GM18507 (cell line): Measurements from ENCODE around the gene CRYGC.
"Not testable (repeated sequence)": the region's sequence is repeated elsewhere in the genome, so short reads cannot be mapped to it uniquely, and the experiment has no call there.

Experiments
- DNase-seq: peaks from one replicate; pipeline ENCODE4 v3.0.0; 2011; ENCODE audit warnings: low read depth; ENCODE audit not compliant: insufficient read length; ENCODE audit errors: extremely low spot score
- FAIRE-seq: peaks from 2 replicates; lab custom pipeline; 2011; peaks lifted over from hg19 to GRCh38; lab: Jason Lieb, UNC

The CRYGC gene

GRCh38 chr2:208142240-208142924, 12.8 kb upstream of the CRYGC start:
- FAIRE-seq (no peak), DNase-seq (no peak)

- DNase-seq (no peak), FAIRE-seq (no peak)
Measured at GRCh38 chr2:208139447-208139846, 9.8 kb upstream of the CRYGC start.

- not testable (repeated sequence) for FAIRE-seq, DNase-seq
Measured at GRCh38 chr2:208138334-208138733, 8.7 kb upstream of the CRYGC start.

- no peak for DNase-seq
- no peak for FAIRE-seq
Measured at GRCh38 chr2:208136716-208137094, 7.1 kb upstream of the CRYGC start.

- no peak for FAIRE-seq
- no peak for DNase-seq
Measured at GRCh38 chr2:208135794-208136715, 6.4 kb upstream of the CRYGC start.

GRCh38 chr2:208134928-208135586, 5.4 kb upstream of the CRYGC start:
- FAIRE-seq (no peak), DNase-seq (no peak)

- FAIRE-seq, result no peak
- no peak for DNase-seq
Measured at GRCh38 chr2:208130712-208131110, 1.1 kb upstream of the CRYGC start.

GRCh38 chr2:208128136-208128535, 1.5 kb downstream of the CRYGC start:
- no peak for FAIRE-seq

GRCh38 chr2:208127090-208127489, 2.5 kb downstream of the CRYGC start:
- FAIRE-seq (no peak), DNase-seq (no peak)

More at GRCh38 chr2:208128136-208128535, 1.5 kb downstream of the CRYGC start:
- no peak for DNase-seq

- FAIRE-seq (no peak), DNase-seq (no peak)
Measured at GRCh38 chr2:208125251-208125650, 4.4 kb downstream of the CRYGC start.

- not testable (repeated sequence) for DNase-seq, FAIRE-seq
Measured at GRCh38 chr2:208124013-208124715, 5.5 kb downstream of the CRYGC start, which contains the start of gene CRYGD. Gene CRYGD (minus strand): TSS chr2:208124524. CDS start chr2:208124473, 51 bp downstream.

GRCh38 chr2:208122248-208122647, 7.4 kb downstream of the CRYGC start:
- DNase-seq, result no peak
- FAIRE-seq, result no peak

GRCh38 chr2:208118918-208119317, 10.7 kb downstream of the CRYGC start:
- FAIRE-seq (no peak), DNase-seq (no peak)

- FAIRE-seq, result not testable (repeated sequence)
Measured at GRCh38 chr2:208117390-208117789, 12.2 kb downstream of the CRYGC start.

GRCh38 chr2:208112969-208113368, 16.7 kb downstream of the CRYGC start:
- no peak for FAIRE-seq

More at GRCh38 chr2:208117390-208117789, 12.2 kb downstream of the CRYGC start:
- DNase-seq, result not testable (repeated sequence)

GRCh38 chr2:208112273-208112745, 17.3 kb downstream of the CRYGC start:
- DNase-seq, FAIRE-seq: not testable (repeated sequence)

More at GRCh38 chr2:208112969-208113368, 16.7 kb downstream of the CRYGC start:
- DNase-seq, result no peak

- DNase-seq (no peak), FAIRE-seq (no peak)
Measured at GRCh38 chr2:208103616-208104015, 26.0 kb downstream of the CRYGC start.

GRCh38 chr2:208101716-208102631, 27.7 kb downstream of the CRYGC start:
- FAIRE-seq, result no peak
- no peak for DNase-seq
